ENCODE measurements around the gene KDM4B. TPM values are rescaled to one million over a fixed set of nuclear protein-coding genes. Genes with fewer than 3 reads are reported as not detected.

Gene KDM4B
- total RNA-seq, 1 donor from 2014 or later = 34.1 TPM

GRCh38 chr19:5067678-5068077 is 98.8 kb downstream of the KDM4B start:
- no peak for TF ChIP-seq CTCF (IDR thresholded peaks at IDR 0.05; ENCODE audit: borderline replicate concordance)
- Histone ChIP-seq H3K4me3 (no peak overlapping the region), H3K36me3 (peaks cover 39% of the 10 kb centered on the region), H3K27ac (replicated peaks) (no peak overlapping the region), H3K9me3 (replicated peaks) (peaks cover 5% of the 10 kb centered on the region), H3K4me1 (no peaks in the 10 kb centered on the region), H3K27me3 (ENCODE audit: low read depth) (no peaks in the 10 kb centered on the region)
- intact Hi-C loops (cut with micrococcal nuclease) = no loop called here
- DNase-seq = no peak

DNA sequence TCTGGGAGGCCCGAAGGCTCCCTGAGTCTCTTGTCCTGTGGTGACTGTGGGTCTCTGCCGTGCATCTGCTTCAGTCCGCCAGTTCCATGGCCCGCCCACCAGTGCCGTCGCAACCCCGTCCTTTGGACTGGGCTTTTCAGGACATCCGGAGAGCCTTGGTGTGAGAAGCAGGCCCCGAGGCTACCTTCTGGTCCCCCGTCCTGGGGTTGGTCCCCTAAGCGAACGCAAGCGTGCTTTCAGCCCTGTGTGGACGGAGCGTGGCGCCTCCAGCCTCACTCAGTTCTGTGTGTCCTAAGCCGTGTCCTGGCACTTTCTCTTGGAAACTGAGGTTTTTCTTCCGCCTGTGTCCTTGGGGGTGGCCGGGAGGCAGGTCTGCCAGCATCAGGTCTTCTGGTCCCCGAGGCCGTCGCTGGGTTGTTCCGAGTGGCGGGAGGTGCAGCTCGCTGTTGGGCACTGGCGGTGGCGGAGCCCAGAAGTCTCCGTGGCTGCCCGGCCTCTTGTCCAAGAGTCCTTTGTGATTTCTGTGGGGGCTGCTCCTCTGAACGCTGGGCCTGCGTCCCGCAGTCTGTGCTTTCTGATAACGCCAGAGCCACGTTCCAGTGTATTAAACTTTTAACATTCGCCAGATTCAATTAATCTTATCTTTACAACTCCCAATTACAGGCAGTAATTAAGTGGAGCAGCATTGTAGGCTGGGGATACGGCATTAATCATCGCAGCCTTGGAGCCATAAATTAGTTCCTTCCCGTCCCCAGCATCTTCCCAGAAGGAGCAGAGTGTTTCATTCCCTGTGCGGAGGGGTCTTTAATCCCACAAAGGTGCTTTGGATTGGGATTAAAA is 99.5 kb downstream of the KDM4B start:
- intact Hi-C loops (cut with micrococcal nuclease) = no loop called here
- Histone ChIP-seq H3K36me3 (peaks cover 31% of the 10 kb centered on the region), H3K27ac (replicated peaks) (no peak overlapping the region), H3K4me3 (no peak overlapping the region), H3K27me3 (ENCODE audit: low read depth) (no peaks in the 10 kb centered on the region), H3K9me3 (replicated peaks) (no peaks in the 10 kb centered on the region), H3K4me1 (no peaks in the 10 kb centered on the region)
- no peak for DNase-seq
- no peak for TF ChIP-seq CTCF (IDR thresholded peaks at IDR 0.05; ENCODE audit: borderline replicate concordance)

DNA sequence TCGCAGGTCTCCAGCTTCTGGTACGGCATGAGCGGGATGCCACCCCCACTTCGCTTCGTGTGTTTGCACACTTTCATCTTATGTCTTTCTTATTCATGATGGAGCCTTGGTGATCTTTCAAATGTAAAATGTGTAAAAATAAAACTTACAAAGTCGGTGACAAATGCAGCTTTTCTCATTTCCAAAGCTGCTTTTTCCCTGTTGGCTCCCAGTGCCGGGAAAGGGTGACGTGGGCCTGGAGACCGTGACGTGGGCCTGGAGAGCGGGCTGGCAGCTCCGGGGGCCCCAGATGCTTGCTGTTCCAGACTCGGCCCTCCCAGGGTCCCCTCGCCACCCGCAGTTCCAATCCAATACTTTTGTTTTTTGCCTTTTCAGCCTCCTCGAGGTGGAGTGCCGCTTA is 101.4 kb downstream of the KDM4B start:
- no peak overlapping the region for H3K27ac ChIP-seq (replicated peaks)
- no peaks in the 10 kb centered on the region for H3K9me3 ChIP-seq (replicated peaks)
- DNase-seq = no peak
- intact Hi-C loops (cut with micrococcal nuclease) = no loop called here
- no peak overlapping the region for H3K4me3 ChIP-seq
- H3K36me3 ChIP-seq = peaks cover 25% of the 10 kb centered on the region
- no peaks in the 10 kb centered on the region for H3K27me3 ChIP-seq (ENCODE audit: low read depth)
- H3K4me1 ChIP-seq = peaks cover 5% of the 10 kb centered on the region
- TF ChIP-seq CTCF (IDR thresholded peaks at IDR 0.05; ENCODE audit: borderline replicate concordance) = no peak

DNA sequence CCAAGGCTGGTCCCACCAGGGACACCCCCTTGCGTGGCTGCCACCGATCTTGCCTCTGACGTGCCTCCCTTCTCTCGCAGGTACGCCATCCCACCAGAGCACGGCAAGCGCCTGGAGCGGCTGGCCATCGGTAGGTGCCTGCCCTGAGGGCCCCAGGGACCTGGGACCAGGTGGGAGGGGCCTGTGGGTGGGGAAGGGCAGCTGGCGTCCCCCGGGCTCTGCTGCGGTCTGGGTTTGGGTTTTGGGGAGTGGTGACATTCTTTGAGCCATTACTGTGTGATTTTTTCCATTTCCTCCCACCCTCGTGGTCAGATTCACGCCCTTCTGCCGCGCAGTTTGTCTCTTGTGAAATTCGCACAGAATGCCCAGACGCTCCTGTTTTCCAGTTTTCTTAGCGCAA is 102.0 kb downstream of the KDM4B start:
- intact Hi-C loops (cut with micrococcal nuclease) = no loop called here
- no peaks in the 10 kb centered on the region for H3K9me3 ChIP-seq (replicated peaks)

GRCh38 chr19:5071579-5071978 is 102.7 kb downstream of the KDM4B start:
- no peak overlapping the region for H3K4me3 ChIP-seq
- H3K27ac ChIP-seq (replicated peaks) = no peak overlapping the region
- H3K4me1 ChIP-seq = peaks cover 9% of the 10 kb centered on the region
- no peak for DNase-seq
- no peak for TF ChIP-seq CTCF (IDR thresholded peaks at IDR 0.05; ENCODE audit: borderline replicate concordance)
- intact Hi-C loops (cut with micrococcal nuclease) = no loop called here
- peaks cover 16% of the 10 kb centered on the region for H3K36me3 ChIP-seq
- H3K9me3 ChIP-seq (replicated peaks) = no peaks in the 10 kb centered on the region
- no peaks in the 10 kb centered on the region for H3K27me3 ChIP-seq (ENCODE audit: low read depth)

More for the DNA sequence above, 102.0 kb downstream of the KDM4B start:
- peaks cover 19% of the 10 kb centered on the region for H3K36me3 ChIP-seq
- H3K27ac ChIP-seq (replicated peaks) = no peak overlapping the region
- DNase-seq = no peak
- H3K4me3 ChIP-seq = no peak overlapping the region
- no peaks in the 10 kb centered on the region for H3K27me3 ChIP-seq (ENCODE audit: low read depth)
- peaks cover 9% of the 10 kb centered on the region for H3K4me1 ChIP-seq
- TF ChIP-seq CTCF (IDR thresholded peaks at IDR 0.05; ENCODE audit: borderline replicate concordance) = no peak

All from left ventricle myocardium inferior (tissue), 1 donor.